Measurements from ENCODE around the gene CDH23.

The CDH23 gene

GRCh38 chr10:71473671-71474599 is 77.2 kb downstream of the CDH23 start:
- H3K4me3 ChIP-seq (ENCODE audit: low read depth, low read length) = no peak overlapping the region
- no peak for DNase-seq (ENCODE audit: low read depth, low spot score)
- CTCF ChIA-PET = no interaction called here
- TF ChIP-seq CTCF (IDR thresholded peaks at IDR 0.05; ENCODE audit: insufficient read depth, low read length, missing control alignments) = no peak
- POLR2A ChIA-PET = no interaction called here

GRCh38 chr10:71474702-71475242 is 78.1 kb downstream of the CDH23 start:
- no peak for TF ChIP-seq CTCF (IDR thresholded peaks at IDR 0.05; ENCODE audit: insufficient read depth, low read length, missing control alignments)
- CTCF ChIA-PET = no interaction called here
- DNase-seq (ENCODE audit: low read depth, low spot score) = no peak
- no peak overlapping the region for H3K4me3 ChIP-seq (ENCODE audit: low read depth, low read length)
- POLR2A ChIA-PET = no interaction called here

- no peak for DNase-seq (ENCODE audit: low read depth, low spot score)
- TF ChIP-seq CTCF (IDR thresholded peaks at IDR 0.05; ENCODE audit: insufficient read depth, low read length, missing control alignments) = no peak
- POLR2A ChIA-PET = no interaction called here
- no peak overlapping the region for H3K4me3 ChIP-seq (ENCODE audit: low read depth, low read length)
- CTCF ChIA-PET = no interaction called here
These were observed 78.6 kb downstream of the CDH23 start for GRCh38 chr10:71475243-71475871.

- no peak for DNase-seq (ENCODE audit: low read depth, low spot score)
- ChIA-PET POLR2A (no interaction called here), CTCF (no interaction called here)
- TF ChIP-seq CTCF (IDR thresholded peaks at IDR 0.05; ENCODE audit: insufficient read depth, low read length, missing control alignments) = no peak
- peak overlapping the region; percentile 19 for H3K4me3 ChIP-seq (ENCODE audit: low read depth, low read length)
These were observed 79.7 kb downstream of the CDH23 start for GRCh38 chr10:71476228-71477011.

GRCh38 chr10:71478173-71478572 is 81.5 kb downstream of the CDH23 start:
- no peak overlapping the region for H3K4me3 ChIP-seq (ENCODE audit: low read depth, low read length)
- DNase-seq (ENCODE audit: low read depth, low spot score) = no peak
- POLR2A ChIA-PET = interaction anchor here (0.6 kb wide), 1 partner anchor 24 kb away, joined by 3 read pairs; no protein-coding TSS in a partner anchor
- CTCF ChIA-PET = no interaction called here
- no peak for TF ChIP-seq CTCF (IDR thresholded peaks at IDR 0.05; ENCODE audit: insufficient read depth, low read length, missing control alignments)
